Keratinocyte (primary cell): ENCODE data around the gene PRPF39.

Source experiments
- EZH2 ChIP-seq: IDR thresholded peaks from one replicate; pipeline ENCODE4 v1.6.1; 2012; ENCODE audit warnings: inconsistent platforms, mild to moderate bottlenecking, low read length, moderate library complexity
- TF ChIP-seq, protein P1 (sequence below), 3 experiments: IDR thresholded peaks in 1 of 3; conservative IDR thresholded peaks in 1 of 3; optimal IDR thresholded peaks in 1 of 3; 2 replicates in 2 of 3; 3 replicates in 1 of 3; pipeline versions ENCODE3 to v1.5.1; 2011; ENCODE audit warnings: low read length in 3 of 3, mild to moderate bottlenecking in 3 of 3, moderate library complexity in 2 of 3, control low read depth in 1 of 3, inconsistent platforms in 1 of 3; ENCODE audit not compliant: insufficient read depth in 2 of 3; ENCODE audit errors: extremely low read depth in 1 of 3

DNA sequence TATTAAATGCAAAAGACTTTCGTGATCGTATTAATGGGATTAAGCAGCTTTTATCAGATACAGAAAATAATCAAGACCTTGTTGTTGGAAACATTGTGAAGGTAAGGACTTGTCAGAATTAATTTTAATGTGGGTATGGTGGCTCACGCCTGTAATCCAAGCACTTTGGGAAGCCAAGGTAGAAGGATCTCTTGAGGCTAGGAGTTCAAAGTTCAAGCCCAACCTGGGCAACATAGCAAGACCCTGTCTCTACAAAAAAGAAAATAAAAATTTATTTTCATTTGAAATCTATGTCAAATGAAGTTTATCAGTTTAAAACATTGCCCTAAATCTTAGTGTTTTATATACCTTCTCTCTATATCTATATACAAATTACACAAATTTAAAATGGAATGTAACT, 17.2 kb upstream of the PRPF39 start:
- TF ChIP-seq, protein P1, sequence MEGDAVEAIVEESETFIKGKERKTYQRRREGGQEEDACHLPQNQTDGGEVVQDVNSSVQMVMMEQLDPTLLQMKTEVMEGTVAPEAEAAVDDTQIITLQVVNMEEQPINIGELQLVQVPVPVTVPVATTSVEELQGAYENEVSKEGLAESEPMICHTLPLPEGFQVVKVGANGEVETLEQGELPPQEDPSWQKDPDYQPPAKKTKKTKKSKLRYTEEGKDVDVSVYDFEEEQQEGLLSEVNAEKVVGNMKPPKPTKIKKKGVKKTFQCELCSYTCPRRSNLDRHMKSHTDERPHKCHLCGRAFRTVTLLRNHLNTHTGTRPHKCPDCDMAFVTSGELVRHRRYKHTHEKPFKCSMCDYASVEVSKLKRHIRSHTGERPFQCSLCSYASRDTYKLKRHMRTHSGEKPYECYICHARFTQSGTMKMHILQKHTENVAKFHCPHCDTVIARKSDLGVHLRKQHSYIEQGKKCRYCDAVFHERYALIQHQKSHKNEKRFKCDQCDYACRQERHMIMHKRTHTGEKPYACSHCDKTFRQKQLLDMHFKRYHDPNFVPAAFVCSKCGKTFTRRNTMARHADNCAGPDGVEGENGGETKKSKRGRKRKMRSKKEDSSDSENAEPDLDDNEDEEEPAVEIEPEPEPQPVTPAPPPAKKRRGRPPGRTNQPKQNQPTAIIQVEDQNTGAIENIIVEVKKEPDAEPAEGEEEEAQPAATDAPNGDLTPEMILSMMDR (optimal IDR thresholded peaks at IDR 0.05 in 1 of 3, IDR thresholded peaks at IDR 0.05 in 1 of 3, conservative IDR thresholded peaks at IDR 0.05 in 1 of 3; ENCODE audit: extremely low read depth in 1 of 3, insufficient read depth in 2 of 3, low read length in 3 of 3) = no peak
- TF ChIP-seq EZH2 = no peak
